ENCODE results near the gene RAB6B. TPM values are rescaled to one million over a fixed set of nuclear protein-coding genes. Genes with fewer than 3 reads are reported as not detected.

The RAB6B gene
- polyA plus RNA-seq, 1 experiment = 2.2 TPM

DNA sequence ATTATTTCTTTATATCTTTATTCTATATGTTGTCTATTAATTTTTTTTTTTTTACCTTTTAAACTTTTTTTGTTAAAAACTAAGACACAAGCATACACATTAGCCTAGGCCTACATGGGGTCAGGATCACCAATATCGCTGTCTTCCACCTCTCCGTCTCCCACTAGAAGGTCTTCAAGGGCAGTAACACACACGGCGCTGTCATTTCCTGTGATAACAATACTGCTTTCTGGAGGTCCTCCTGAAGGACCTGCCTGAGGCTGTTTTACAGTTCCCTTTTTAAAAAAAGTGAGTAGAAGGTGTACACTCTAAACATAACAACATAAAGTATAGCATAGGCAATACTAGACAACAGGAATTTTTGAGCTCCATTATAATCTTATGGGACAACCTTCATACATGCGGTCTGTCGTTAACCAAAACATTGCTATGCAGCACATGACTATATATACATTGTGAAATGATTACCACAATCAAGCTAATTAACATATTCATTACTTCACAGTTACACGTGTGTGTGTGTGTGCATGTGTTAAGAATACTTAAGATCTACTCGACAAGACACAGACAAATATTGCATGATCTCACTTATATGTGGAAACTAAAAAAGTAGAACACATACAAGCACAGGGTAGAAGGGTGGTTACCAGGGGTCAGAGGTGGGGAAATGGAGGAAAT lies 20.8 kb downstream of the RAB6B start:
- no peak for DNase-seq (ENCODE audit: low read depth, low spot score)
- Histone ChIP-seq H3K9me3 (ENCODE audit: control insufficient read depth, insufficient read depth, low read length) (no peaks in the 10 kb centered on the region), H3K27me3 (ENCODE audit: control insufficient read depth, insufficient read depth, low read length) (peaks cover 31% of the 10 kb centered on the region), H3K27ac (ENCODE audit: low read depth, low read length) (no peak overlapping the region), H3K4me3 (ENCODE audit: low read depth, low read length) (no peak overlapping the region)
- POLR2A ChIA-PET = no interaction called here
- CTCF ChIA-PET = interaction anchor here (1.1 kb wide), 1 partner anchor 57 kb away, joined by 3 read pairs; no protein-coding TSS in a partner anchor
- TF ChIP-seq, protein P1, sequence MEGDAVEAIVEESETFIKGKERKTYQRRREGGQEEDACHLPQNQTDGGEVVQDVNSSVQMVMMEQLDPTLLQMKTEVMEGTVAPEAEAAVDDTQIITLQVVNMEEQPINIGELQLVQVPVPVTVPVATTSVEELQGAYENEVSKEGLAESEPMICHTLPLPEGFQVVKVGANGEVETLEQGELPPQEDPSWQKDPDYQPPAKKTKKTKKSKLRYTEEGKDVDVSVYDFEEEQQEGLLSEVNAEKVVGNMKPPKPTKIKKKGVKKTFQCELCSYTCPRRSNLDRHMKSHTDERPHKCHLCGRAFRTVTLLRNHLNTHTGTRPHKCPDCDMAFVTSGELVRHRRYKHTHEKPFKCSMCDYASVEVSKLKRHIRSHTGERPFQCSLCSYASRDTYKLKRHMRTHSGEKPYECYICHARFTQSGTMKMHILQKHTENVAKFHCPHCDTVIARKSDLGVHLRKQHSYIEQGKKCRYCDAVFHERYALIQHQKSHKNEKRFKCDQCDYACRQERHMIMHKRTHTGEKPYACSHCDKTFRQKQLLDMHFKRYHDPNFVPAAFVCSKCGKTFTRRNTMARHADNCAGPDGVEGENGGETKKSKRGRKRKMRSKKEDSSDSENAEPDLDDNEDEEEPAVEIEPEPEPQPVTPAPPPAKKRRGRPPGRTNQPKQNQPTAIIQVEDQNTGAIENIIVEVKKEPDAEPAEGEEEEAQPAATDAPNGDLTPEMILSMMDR (IDR thresholded peaks at IDR 0.05; ENCODE audit: low read depth, low read length) = no peak

GRCh38 chr3:133874344-133874743 lies 21.3 kb downstream of the RAB6B start:
- TF ChIP-seq, protein P1 (IDR thresholded peaks at IDR 0.05; ENCODE audit: low read depth, low read length) = no peak
- ChIA-PET CTCF (interaction anchor here (1.1 kb wide), 1 partner anchor 56 kb away, joined by 3 read pairs; no protein-coding TSS in a partner anchor), POLR2A (no interaction called here)
- H3K9me3 ChIP-seq (ENCODE audit: control insufficient read depth, insufficient read depth, low read length) = no peaks in the 10 kb centered on the region
- H3K4me3 ChIP-seq (ENCODE audit: low read depth, low read length) = no peak overlapping the region
- no peak overlapping the region for H3K27ac ChIP-seq (ENCODE audit: low read depth, low read length)
- DNase-seq (ENCODE audit: low read depth, low spot score) = no peak
- H3K27me3 ChIP-seq (ENCODE audit: control insufficient read depth, insufficient read depth, low read length) = peaks cover 33% of the 10 kb centered on the region

DNA sequence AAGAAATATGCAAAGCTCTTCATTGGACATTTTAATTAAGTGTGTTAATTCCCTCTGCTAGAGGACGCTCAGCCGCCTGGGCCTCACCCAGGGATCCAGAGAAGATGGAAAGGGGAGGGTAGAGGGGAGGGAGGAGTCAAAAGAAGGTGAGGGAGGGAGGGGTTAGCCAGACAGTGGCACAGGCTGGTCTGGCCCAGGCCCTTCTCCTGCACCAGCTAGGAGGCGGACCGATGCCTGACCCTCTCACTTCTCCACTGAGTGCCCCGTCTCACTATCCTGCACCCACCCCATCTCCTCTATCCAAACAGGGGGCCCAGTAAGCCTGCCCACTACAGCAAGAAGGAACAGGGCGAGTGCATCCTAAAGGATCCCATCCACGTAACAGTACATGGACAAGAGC lies 22.9 kb downstream of the RAB6B start:
- Histone ChIP-seq H3K4me3 (ENCODE audit: low read depth, low read length) (no peak overlapping the region), H3K27ac (ENCODE audit: low read depth, low read length) (no peak overlapping the region), H3K9me3 (ENCODE audit: control insufficient read depth, insufficient read depth, low read length) (no peaks in the 10 kb centered on the region), H3K27me3 (ENCODE audit: control insufficient read depth, insufficient read depth, low read length) (peaks cover 32% of the 10 kb centered on the region)
- ChIA-PET POLR2A (no interaction called here), CTCF (no interaction called here)
- TF ChIP-seq, protein P1 (IDR thresholded peaks at IDR 0.05; ENCODE audit: low read depth, low read length) = no peak
- DNase-seq (ENCODE audit: low read depth, low spot score) = no peak

DNA sequence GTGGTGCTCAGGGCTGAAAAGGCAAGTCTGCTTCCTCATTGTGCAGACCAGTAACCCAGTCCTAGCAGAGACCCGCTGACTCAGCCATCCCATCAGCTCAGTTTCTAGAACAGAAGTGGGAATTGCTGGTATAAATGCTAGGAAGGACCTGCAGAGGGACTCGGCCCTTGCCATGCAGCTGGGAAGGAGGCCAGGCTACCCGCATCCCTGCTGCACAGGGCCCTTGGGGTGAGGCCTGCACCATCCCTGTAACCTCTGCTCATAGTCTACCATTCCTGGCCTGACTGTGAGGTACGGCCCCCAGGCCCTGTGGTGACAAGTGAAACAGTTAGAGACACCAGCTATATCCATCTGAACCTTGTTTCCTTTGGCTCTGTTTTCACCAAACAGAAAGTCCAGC lies 23.5 kb downstream of the RAB6B start:
- ChIA-PET POLR2A (no interaction called here), CTCF (no interaction called here)
- TF ChIP-seq, protein P1 (IDR thresholded peaks at IDR 0.05; ENCODE audit: low read depth, low read length) = no peak

GRCh38 chr3:133871368-133872090 lies 24.2 kb downstream of the RAB6B start:
- CTCF ChIA-PET = no interaction called here
- no peak overlapping the region for H3K4me3 ChIP-seq (ENCODE audit: low read depth, low read length)

More for the DNA sequence above, 23.5 kb downstream of the RAB6B start:
- no peak overlapping the region for H3K4me3 ChIP-seq (ENCODE audit: low read depth, low read length)
- H3K27me3 ChIP-seq (ENCODE audit: control insufficient read depth, insufficient read depth, low read length) = peaks cover 31% of the 10 kb centered on the region
- no peak for DNase-seq (ENCODE audit: low read depth, low spot score)
- H3K27ac ChIP-seq (ENCODE audit: low read depth, low read length) = no peak overlapping the region
- no peaks in the 10 kb centered on the region for H3K9me3 ChIP-seq (ENCODE audit: control insufficient read depth, insufficient read depth, low read length)

More at GRCh38 chr3:133871368-133872090, 24.2 kb downstream of the RAB6B start:
- TF ChIP-seq, protein P1 (IDR thresholded peaks at IDR 0.05; ENCODE audit: low read depth, low read length) = no peak
- Histone ChIP-seq H3K27me3 (ENCODE audit: control insufficient read depth, insufficient read depth, low read length) (peaks cover 27% of the 10 kb centered on the region), H3K9me3 (ENCODE audit: control insufficient read depth, insufficient read depth, low read length) (no peaks in the 10 kb centered on the region), H3K27ac (ENCODE audit: low read depth, low read length) (no peak overlapping the region)
- DNase-seq (ENCODE audit: low read depth, low spot score) = no peak
- POLR2A ChIA-PET = no interaction called here
